ENCODE results near the gene USP48.
"Not testable (repeated sequence)": the region's sequence is repeated elsewhere in the genome, so short reads cannot be mapped to it uniquely, and the experiment has no call there.

Gene USP48

GRCh38 chr1:21782868-21783678, at the start of gene USP48:
USP48 (minus strand) TSS chr1:21783149; CDS start chr1:21782957, 192 bp downstream.
- Histone ChIP-seq H3K27me3 (no peaks in the 10 kb centered on the region; the same call in 1 of the 2 replicates), H3K4me1 (peaks cover 26% of the 10 kb centered on the region), H3K9me3 (peaks cover 12% of the 10 kb centered on the region), H3K9ac (peak within 1 kb of the TSS; percentile 99), H3K4me3 (peak within 1 kb of the TSS; percentile 94), H3K4me2 (peak within 1 kb of the TSS; percentile 95), H4K20me1 (peaks cover 46% of the 10 kb centered on the region), H3K27ac (peak within 1 kb of the TSS; percentile 98), H3K36me3 (peaks cover 11% of the 10 kb centered on the region)
- TF ChIP-seq Cebpa-rat (IDR thresholded peaks at IDR 0.05): no peak

- Histone ChIP-seq H3K4me3 (no peak overlapping the region), H3K4me1 (no peaks in the 10 kb centered on the region), H3K9me3 (peaks cover 23% of the 10 kb centered on the region), H4K20me1 (no peaks in the 10 kb centered on the region), H3K4me2 (no peak overlapping the region), H3K9ac (no peak overlapping the region), H3K27me3 (no peaks in the 10 kb centered on the region), H3K36me3 (peaks cover 96% of the 10 kb centered on the region), H3K27ac (no peak overlapping the region)
- no peak for TF ChIP-seq Cebpa-rat (IDR thresholded peaks at IDR 0.05)
These were observed 48.6 kb upstream of the USP48 start for GRCh38 chr1:21831454-21831970.

GRCh38 chr1:21830792-21831453, 48.0 kb upstream of the USP48 start:
- H3K4me3 ChIP-seq: no peak overlapping the region
- no peak overlapping the region for H3K27ac ChIP-seq
- no peaks in the 10 kb centered on the region for H3K4me1 ChIP-seq
- no peaks in the 10 kb centered on the region for H4K20me1 ChIP-seq
- peaks cover 23% of the 10 kb centered on the region for H3K9me3 ChIP-seq
- H3K36me3 ChIP-seq: peaks cover 93% of the 10 kb centered on the region
- no peak overlapping the region for H3K9ac ChIP-seq
- H3K4me2 ChIP-seq: no peak overlapping the region
- no peaks in the 10 kb centered on the region for H3K27me3 ChIP-seq
- no peak for TF ChIP-seq Cebpa-rat (IDR thresholded peaks at IDR 0.05)

- Histone ChIP-seq H3K4me2 (no peak overlapping the region), H3K36me3 (peaks cover 90% of the 10 kb centered on the region), H3K27ac (no peak overlapping the region), H3K4me1 (peaks cover 3% of the 10 kb centered on the region), H3K4me3 (no peak overlapping the region), H3K9me3 (peaks cover 11% of the 10 kb centered on the region), H3K27me3 (no peaks in the 10 kb centered on the region), H4K20me1 (no peaks in the 10 kb centered on the region), H3K9ac (no peak overlapping the region)
- TF ChIP-seq Cebpa-rat (IDR thresholded peaks at IDR 0.05): no peak
These were observed 46.3 kb upstream of the USP48 start for GRCh38 chr1:21829294-21829693.

GRCh38 chr1:21828506-21829210, 45.7 kb upstream of the USP48 start:
- Histone ChIP-seq H3K4me2 (no peak overlapping the region), H3K36me3 (peaks cover 90% of the 10 kb centered on the region)

GRCh38 chr1:21828075-21828474, 45.1 kb upstream of the USP48 start:
- H3K27me3 ChIP-seq: no peaks in the 10 kb centered on the region

More at GRCh38 chr1:21828506-21829210, 45.7 kb upstream of the USP48 start:
- Histone ChIP-seq H3K9ac (no peak overlapping the region), H3K27me3 (no peaks in the 10 kb centered on the region), H4K20me1 (no peaks in the 10 kb centered on the region), H3K27ac (no peak overlapping the region), H3K4me3 (no peak overlapping the region), H3K9me3 (peaks cover 4% of the 10 kb centered on the region), H3K4me1 (peaks cover 9% of the 10 kb centered on the region)
- TF ChIP-seq Cebpa-rat (IDR thresholded peaks at IDR 0.05): no peak

GRCh38 chr1:21827141-21827679, 44.3 kb upstream of the USP48 start:
- peaks cover 86% of the 10 kb centered on the region for H3K36me3 ChIP-seq
- no peaks in the 10 kb centered on the region for H3K9me3 ChIP-seq
- H3K27ac ChIP-seq: no peak overlapping the region
- H4K20me1 ChIP-seq: no peaks in the 10 kb centered on the region
- H3K9ac ChIP-seq: no peak overlapping the region
- no peak overlapping the region for H3K4me3 ChIP-seq
- no peak overlapping the region for H3K4me2 ChIP-seq
- no peak for TF ChIP-seq Cebpa-rat (IDR thresholded peaks at IDR 0.05)
- peaks cover 14% of the 10 kb centered on the region for H3K4me1 ChIP-seq
- H3K27me3 ChIP-seq: no peaks in the 10 kb centered on the region

More at GRCh38 chr1:21828075-21828474, 45.1 kb upstream of the USP48 start:
- H3K27ac ChIP-seq: no peak overlapping the region
- H3K36me3 ChIP-seq: peaks cover 90% of the 10 kb centered on the region
- H4K20me1 ChIP-seq: no peaks in the 10 kb centered on the region
- H3K4me2 ChIP-seq: no peak overlapping the region
- TF ChIP-seq Cebpa-rat (IDR thresholded peaks at IDR 0.05): no peak
- peaks cover 14% of the 10 kb centered on the region for H3K4me1 ChIP-seq
- no peaks in the 10 kb centered on the region for H3K9me3 ChIP-seq
- no peak overlapping the region for H3K9ac ChIP-seq
- H3K4me3 ChIP-seq: no peak overlapping the region

GRCh38 chr1:21826694-21827093, 43.7 kb upstream of the USP48 start:
- not testable (repeated sequence) for H3K4me2 ChIP-seq, H3K27ac ChIP-seq, H3K9me3 ChIP-seq, H3K4me3 ChIP-seq, H3K9ac ChIP-seq, H4K20me1 ChIP-seq, H3K27me3 ChIP-seq
- H3K36me3 ChIP-seq: peaks cover 86% of the 10 kb centered on the region
- H3K4me1 ChIP-seq: peaks cover 14% of the 10 kb centered on the region

- H3K4me1 ChIP-seq: peaks cover 14% of the 10 kb centered on the region
- no peaks in the 10 kb centered on the region for H4K20me1 ChIP-seq
- H3K4me3 ChIP-seq: no peak overlapping the region
- no peak overlapping the region for H3K9ac ChIP-seq
- no peak overlapping the region for H3K4me2 ChIP-seq
- H3K27ac ChIP-seq: no peak overlapping the region
- TF ChIP-seq Cebpa-rat (IDR thresholded peaks at IDR 0.05): no peak
- H3K9me3 ChIP-seq: no peaks in the 10 kb centered on the region
- H3K27me3 ChIP-seq: no peaks in the 10 kb centered on the region
- H3K36me3 ChIP-seq: peaks cover 86% of the 10 kb centered on the region
These were observed 42.4 kb upstream of the USP48 start for GRCh38 chr1:21825393-21825792.
